Heart left ventricle (tissue), 13 donors: ENCODE data around the gene CNTF.

ENCODE experiments used
- CTCF ChIP-seq, 12 donors: fragments of 200-600 bp; sonication (generic) in 4 of 12; IDR thresholded peaks; one replicate each; pipeline versions ENCODE4 v1.5.0 to v1.8.0; 2018 to 2022; ENCODE audit warnings: antibody characterized with exemption in 12 of 12, mild to moderate bottlenecking in 5 of 12
- POLR2A ChIP-seq, 2 donors: fragments of 450-650 bp; IDR thresholded peaks; one replicate each; pipeline ENCODE4 v1.6.1; 2017; ENCODE audit warnings: antibody characterized with exemption in 2 of 2, mild to moderate bottlenecking in 2 of 2, moderate library complexity in 2 of 2
- donor health status: ischemic (EF 13 %, LVEDD 7.1; RV severe dilation, severe dysfunction).
- donor health status: DM: no; HTN: yes; CAD: no.
- donor health status: DM: no; HTN: no; CAD: no.
- donor health status: ischemic (EF 25% LVEDD 6.9; RV normal size, moderate dysfunction).
- donor health status: ischemic (EF 25% LVEDD 5.7; RV mildly dilated, moderate dysfunction).
- donor health status: ischemic (EF 35%, LVEDD 5.7; RV mildly dilated, moderate dysfunction).
- donor health status: nonischemic (EF 11% LVEDD 7.7; RV severe dilation, severe dysfunction).
- donor health status: DM: yes; HTN: yes; CAD: no.
- donor health status: PGD.
- donor health status: ischemic (EF 29% LVEDD 5.4; RV normal size, mild dysfunction).
- donor health status: nonischemic (EF 23%, LVEDD 6.1; RV moderate dilation, normal function).

- TF ChIP-seq CTCF (IDR thresholded peaks at IDR 0.05) (no peak), POLR2A (IDR thresholded peaks at IDR 0.05) (no peak)
Measured at GRCh38 chr11:58639669-58640068, 17.2 kb downstream of the CNTF start.
